GM19099 (cell line): ENCODE results near the gene GLO1.

ENCODE experiments used
- POLR2A ChIP-seq: IDR thresholded peaks from 3 replicates; pipeline ENCODE4 v1.6.1; 2011; ENCODE audit warnings: low read depth; ENCODE audit not compliant: insufficient read length; ENCODE audit errors: extremely low read depth

GLO1 gene

DNA sequence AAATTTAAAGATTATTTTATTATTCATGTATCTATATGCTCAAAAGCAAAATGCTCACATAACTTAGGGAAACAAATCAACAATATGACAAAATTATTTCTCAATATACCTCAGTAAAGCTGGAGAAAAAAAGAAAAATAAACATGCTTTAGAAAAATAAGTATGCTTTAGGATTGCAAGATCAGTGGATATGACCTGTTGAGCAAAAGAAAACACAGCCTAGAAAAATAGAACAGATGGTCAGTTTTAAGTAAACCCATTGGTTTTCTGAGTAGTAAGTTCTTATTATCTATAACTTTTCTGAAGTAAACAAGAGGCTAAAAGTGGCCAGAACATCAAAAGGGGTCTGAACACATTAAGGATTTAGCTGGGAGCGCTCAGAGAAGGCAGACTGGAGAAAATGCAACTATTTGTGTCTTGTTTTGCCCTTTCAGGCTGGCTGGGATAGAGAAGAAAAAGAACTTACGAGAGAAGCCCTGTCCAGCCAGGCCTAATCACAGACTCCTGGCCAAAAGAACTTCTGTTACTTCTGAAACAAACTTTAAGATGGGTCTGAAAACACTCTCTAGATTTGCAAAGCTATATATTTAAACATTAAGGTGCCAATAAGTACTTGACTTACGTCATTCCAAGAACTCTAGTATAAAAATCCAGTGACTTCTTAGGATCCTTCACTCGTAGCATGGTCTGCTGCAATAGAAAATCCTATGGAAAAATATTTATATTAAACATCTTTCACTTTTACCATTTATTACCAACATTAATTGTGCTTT is 16.5 kb downstream of the GLO1 start:
- TF ChIP-seq POLR2A: no peak

DNA sequence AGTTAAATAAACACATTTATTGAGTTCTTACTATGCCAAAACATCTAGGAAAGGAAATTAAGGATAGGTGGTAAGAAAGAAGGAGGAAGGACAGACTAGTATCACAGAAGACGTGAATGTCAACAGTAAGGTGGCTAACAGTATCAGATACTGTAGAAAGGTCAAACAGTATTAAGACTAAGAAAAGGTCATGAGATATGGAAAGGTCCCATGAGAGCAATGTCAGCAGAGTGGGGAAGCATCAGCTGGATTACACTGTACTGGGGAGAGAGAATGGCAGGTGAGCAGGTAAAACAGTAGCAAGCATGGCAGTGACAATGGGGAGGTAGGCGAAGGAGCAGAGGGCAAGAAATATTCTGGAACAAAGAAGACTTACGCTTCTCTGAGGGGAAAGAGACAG is 18.0 kb downstream of the GLO1 start:
- no peak for TF ChIP-seq POLR2A

DNA sequence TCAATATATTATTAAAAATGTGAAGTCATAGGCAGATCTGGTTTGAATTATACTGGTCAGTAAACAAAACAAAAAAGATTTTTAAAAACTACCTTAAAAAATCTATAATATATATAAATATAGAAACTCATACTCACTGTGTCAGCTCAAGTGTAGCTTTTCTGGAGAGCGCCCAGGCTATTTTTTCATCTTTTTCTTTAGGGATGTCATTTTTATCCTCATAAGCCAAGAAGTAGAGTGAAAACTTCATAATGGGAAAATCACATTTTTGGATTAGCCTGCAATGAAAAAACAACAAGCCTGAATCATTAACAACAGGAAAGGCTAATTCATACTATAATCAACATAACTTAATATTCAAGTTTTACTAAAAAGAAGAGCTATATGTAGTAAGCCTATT is 18.7 kb downstream of the GLO1 start:
- no peak for TF ChIP-seq POLR2A

DNA sequence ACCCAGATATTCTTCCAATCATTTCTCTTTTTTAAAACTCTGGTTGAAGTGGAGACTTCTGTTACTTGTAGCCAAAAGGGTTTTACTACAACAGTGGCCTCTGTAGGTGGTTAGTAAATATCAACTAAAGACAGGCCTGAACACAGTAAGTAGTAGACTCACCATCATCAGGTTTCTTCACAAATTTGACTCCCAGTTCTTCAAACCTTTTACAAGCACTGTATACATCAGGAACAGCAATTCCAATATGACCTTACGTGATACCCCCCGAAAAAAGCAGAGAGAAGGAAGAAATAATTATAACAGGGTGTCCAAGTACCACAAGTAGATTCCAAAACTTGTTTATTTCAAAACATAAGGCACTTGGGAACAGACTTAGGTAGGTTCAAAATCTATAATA is 21.1 kb downstream of the GLO1 start:
- TF ChIP-seq POLR2A: no peak

DNA sequence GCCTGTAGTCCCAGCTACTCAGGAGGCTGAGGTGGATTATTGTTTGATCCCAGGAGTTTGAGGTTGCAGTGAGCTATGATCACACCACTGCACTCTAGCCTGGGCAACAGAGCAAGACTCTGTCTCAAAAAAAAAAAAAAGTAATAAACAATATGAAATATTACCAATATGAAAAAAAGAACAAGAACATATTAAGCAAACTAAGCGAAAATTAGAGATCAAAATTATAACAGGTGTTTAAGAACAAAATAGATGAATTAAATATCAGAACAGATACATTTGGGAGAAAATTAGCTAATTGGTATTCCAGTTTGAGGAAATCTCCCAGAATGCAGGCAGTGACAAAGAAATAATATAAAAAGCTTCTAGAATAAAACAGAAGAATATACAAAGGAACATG is 23.3 kb downstream of the GLO1 start:
- no peak for TF ChIP-seq POLR2A

DNA sequence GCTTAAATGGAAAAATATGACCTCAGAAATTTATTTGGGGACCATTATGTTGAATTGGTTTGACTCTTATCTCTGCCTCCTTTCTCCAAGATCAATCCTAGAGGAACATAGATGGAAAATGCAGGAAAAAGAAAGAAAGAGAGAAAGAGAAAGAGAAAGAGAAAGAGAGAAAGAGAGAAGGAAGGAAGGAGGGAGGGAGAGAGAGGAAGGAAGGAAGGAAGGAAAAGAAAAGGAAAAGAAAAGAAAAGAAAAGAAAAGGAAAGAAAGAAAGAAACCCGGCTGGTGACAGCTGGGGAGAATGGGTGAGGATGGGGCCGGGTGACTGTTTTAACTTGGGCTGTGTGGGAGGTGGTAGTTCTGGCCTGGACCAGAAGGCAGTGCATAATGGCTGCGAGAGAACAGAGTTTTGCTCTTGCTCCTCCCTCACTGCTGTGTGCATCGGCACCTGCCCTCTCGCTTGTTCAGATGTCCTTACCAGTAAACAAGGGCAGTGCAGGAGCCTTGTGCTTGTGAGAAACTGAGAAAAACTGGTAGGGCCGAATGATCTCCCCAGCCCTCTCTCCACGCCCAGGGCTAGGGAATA is 24.7 kb downstream of the GLO1 start:
- no peak for TF ChIP-seq POLR2A

DNA sequence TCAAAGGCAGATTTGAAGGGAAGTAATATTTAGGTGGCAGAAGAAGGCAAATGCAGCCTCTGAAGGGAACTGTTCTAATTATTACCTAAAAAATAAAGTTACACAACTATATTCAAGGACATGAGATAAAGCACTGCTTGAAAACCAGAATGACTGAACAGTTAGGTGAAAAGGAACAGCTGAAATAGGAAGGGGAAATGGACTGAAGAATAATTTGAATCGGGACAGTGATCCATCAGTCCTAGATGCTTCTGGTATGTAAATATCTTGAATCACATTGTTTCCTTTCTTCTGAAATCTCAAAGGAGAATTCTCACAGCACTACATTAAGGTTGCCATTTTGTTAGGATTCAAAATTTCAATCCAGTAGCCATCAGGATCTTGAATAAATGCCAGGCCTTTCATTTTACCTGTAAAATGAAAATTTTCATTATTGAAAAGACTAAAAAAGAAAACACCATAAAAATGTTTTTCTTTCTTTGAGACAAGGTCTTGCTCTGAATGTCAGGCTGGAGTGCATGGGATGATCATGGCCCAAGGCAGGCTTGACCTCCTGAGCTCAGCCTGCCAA is 25.9 kb downstream of the GLO1 start:
- TF ChIP-seq POLR2A: no peak

- TF ChIP-seq POLR2A: no peak
These were observed 26.5 kb downstream of the GLO1 start for GRCh38 chr6:38676236-38676973.

DNA sequence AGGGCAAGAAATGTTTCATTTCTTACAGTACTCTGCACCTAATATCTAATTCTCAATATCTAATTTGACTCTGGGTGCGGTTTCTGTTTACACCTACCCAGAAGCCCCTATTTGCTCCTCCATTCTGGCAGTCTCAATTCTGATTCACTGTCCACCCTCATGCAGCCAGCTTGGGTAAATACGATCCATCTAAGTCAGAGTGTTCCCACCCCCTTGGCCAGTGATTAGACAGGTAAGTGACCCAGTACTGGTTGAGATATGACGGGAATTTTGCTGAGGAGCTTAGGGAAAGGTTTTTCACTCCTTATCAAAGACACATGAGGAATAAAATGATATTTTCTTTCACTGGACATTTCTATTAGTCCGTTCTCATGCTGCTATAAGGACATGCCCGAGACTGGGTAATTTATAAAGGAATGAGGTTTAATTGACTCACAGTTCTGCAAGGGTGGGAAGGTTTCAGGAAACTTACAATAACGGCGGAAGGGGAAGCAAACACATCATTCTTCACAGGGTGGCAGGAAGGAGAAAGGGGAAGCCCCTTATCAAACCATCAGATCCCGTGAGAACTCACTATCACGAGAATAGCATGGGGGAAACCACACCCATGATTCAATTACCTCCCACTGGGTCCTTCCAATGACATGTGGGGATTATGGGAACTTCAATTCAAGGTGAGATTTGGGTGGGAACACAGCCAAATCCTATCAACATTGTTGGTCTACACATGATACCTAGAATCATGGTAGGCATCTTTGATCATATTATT is 29.4 kb downstream of the GLO1 start:
- TF ChIP-seq POLR2A: no peak

- TF ChIP-seq POLR2A: no peak
These were observed 31.0 kb downstream of the GLO1 start for GRCh38 chr6:38671885-38672467.

- TF ChIP-seq POLR2A: no peak
These were observed 44.4 kb downstream of the GLO1 start for GRCh38 chr6:38658418-38659167.

- TF ChIP-seq POLR2A: no peak
These were observed 46.0 kb downstream of the GLO1 start for GRCh38 chr6:38656896-38657295.

DNA sequence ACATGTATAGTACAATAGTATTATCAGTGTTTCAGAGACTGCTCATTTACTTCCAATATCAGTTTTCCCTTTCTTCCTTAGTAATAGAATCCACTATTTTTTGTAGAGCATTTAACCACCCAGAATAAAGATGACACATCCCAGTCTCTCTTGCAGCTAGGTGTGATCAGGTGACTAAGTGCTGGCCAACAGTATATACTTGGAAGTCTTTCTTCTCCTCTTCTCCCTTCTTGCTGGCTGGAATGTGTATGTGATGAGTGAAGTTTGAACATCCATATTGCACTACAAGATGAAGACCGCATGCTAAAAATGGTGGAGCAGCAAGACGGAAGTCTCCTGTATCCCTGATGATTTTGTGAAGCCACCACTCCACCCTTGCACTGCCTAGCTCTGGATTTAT is 48.7 kb downstream of the GLO1 start:
- TF ChIP-seq POLR2A: no peak
